Measurements from ENCODE around the gene SFTPD.

The SFTPD gene

GRCh38 chr10:79944428-79945395 is 4.2 kb downstream of the SFTPD start:
- no peak for DNase-seq

GRCh38 chr10:79943871-79944270 is 5.0 kb downstream of the SFTPD start:
- DNase-seq, result no peak

- no peak for DNase-seq
These were observed 6.4 kb downstream of the SFTPD start for GRCh38 chr10:79942261-79943185.

- no peak for DNase-seq
These were observed 7.2 kb downstream of the SFTPD start for GRCh38 chr10:79941585-79942210.

- DNase-seq, result no peak
These were observed 7.8 kb downstream of the SFTPD start for GRCh38 chr10:79941146-79941545.

GRCh38 chr10:79940431-79940830 is 8.5 kb downstream of the SFTPD start:
- no peak for DNase-seq

GRCh38 chr10:79939969-79940368 is 8.9 kb downstream of the SFTPD start:
- no peak for DNase-seq

- no peak for DNase-seq
These were observed 10.0 kb downstream of the SFTPD start for GRCh38 chr10:79938728-79939406.

- no peak for DNase-seq
These were observed 11.2 kb downstream of the SFTPD start for GRCh38 chr10:79937701-79938151.

GRCh38 chr10:79936625-79937615 is 12.0 kb downstream of the SFTPD start:
- DNase-seq, result no peak

GRCh38 chr10:79933961-79934360 is 14.9 kb downstream of the SFTPD start:
- no peak for DNase-seq

- DNase-seq, result no peak
These were observed 16.0 kb downstream of the SFTPD start for GRCh38 chr10:79932841-79933379.

- DNase-seq, result no peak
These were observed 16.6 kb downstream of the SFTPD start for GRCh38 chr10:79932307-79932706.

GRCh38 chr10:79930751-79931150 is 18.2 kb downstream of the SFTPD start:
- no peak for DNase-seq

- no peak for DNase-seq
These were observed 18.6 kb downstream of the SFTPD start for GRCh38 chr10:79930267-79930666.

GRCh38 chr10:79929409-79929904 is 19.4 kb downstream of the SFTPD start:
- DNase-seq, result peak; percentile 31 to 55

GRCh38 chr10:79928028-79928583 is 20.8 kb downstream of the SFTPD start:
- no peak for DNase-seq

- DNase-seq, result no peak
These were observed 21.6 kb downstream of the SFTPD start for GRCh38 chr10:79927111-79927828.

- DNase-seq, result no peak
These were observed 22.9 kb downstream of the SFTPD start for GRCh38 chr10:79926037-79926436.

- DNase-seq, result no peak
These were observed 23.3 kb downstream of the SFTPD start for GRCh38 chr10:79925614-79926013.
